Fibroblast of skin of back (primary cell): ENCODE data around the gene ZNF280B.
"Not testable (repeated sequence)": the region's sequence is repeated elsewhere in the genome, so short reads cannot be mapped to it uniquely, and the experiment has no call there.

Source experiments
- DNase-seq: peaks from one replicate; pipeline ENCODE4 v3.0.0-alpha.2; 2013

ZNF280B gene

DNA sequence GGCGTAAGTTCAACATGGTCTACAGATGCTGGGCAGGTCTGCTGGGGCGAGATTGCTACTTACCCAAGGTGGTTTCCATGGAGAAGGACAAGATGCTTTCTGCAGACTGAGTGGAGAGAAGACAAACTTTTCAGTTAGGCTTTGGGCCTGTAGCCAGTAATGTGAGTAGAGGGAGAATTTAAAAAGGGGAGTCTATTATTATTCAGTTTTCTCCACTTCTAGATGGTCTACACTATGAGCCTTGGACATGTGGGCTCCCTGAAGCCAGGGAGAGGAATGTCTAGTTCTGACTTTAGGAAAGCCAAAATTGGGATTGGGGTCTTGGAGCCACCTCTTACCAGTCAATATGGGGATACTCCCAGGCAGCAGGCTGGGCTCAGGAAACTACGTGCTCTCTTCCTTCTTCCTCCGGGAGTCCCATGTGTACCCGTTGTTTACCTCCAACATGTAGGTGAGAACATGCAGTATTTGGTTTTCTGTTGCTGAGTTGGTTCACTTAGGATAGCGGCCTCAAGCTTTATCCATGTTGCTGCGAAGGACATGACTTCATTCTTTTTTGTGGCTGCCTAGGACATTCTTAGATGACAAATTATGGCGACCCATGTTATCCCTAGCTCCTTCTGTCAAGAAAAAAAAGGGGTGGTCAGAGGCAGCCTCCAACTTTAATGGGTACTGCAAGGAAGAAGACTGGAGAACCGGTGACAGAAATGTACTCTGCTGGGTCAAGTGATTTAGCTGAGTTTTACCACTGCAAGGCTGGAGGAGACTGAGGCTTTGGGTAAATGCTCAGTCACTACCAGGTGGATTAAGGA, 26.3 kb upstream of the ZNF280B start:
- DNase-seq: no peak

DNA sequence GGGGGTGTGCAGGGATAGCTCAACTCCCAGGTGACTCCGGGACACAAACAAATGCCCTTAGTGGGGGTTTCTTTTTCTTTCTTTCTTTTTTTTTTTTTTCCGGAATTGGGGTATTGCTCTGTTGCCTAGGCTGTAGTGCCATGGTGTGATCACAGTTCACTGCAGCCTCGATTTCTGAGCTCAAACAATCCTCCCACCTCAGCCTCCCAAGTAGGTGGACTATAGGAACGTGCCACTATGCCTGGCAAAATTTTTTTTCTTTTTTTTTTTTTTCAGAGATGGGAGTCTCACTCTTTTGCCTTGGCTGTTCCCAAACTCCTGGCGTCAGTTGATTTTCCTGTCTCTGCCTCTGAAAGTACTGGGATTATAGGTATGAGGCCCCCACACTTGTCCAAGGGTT, 25.3 kb upstream of the ZNF280B start:
- no peak for DNase-seq

- no peak for DNase-seq
Observed at GRCh38 chr22:22533417-22533816, 24.9 kb upstream of the ZNF280B start.

DNA sequence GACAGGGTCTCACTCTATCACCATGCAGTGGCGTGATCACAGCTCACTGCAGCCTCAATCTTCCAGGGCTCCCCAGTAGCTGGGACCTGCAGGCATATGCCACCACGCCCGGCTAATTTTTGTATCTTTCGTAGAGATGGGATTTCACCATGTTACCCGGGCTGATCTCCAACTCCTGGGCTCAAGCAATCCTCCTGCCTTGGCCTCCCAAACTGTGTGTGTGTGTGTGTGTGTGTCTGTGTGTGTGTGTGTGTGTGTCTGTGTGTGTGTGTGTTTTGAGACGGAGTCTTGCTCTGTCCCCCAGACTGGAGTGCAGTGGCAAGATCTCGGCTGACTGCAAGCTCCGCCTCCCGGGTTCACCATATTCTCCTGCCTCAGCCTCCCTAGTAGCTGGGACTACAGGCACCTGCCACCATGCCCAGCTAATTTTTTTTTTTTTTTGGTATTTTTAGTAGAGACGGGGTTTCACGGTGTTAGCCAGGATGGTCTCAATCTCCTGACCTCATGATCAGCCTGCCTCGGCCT, 24.1 kb upstream of the ZNF280B start:
- not testable (repeated sequence) for DNase-seq

DNA sequence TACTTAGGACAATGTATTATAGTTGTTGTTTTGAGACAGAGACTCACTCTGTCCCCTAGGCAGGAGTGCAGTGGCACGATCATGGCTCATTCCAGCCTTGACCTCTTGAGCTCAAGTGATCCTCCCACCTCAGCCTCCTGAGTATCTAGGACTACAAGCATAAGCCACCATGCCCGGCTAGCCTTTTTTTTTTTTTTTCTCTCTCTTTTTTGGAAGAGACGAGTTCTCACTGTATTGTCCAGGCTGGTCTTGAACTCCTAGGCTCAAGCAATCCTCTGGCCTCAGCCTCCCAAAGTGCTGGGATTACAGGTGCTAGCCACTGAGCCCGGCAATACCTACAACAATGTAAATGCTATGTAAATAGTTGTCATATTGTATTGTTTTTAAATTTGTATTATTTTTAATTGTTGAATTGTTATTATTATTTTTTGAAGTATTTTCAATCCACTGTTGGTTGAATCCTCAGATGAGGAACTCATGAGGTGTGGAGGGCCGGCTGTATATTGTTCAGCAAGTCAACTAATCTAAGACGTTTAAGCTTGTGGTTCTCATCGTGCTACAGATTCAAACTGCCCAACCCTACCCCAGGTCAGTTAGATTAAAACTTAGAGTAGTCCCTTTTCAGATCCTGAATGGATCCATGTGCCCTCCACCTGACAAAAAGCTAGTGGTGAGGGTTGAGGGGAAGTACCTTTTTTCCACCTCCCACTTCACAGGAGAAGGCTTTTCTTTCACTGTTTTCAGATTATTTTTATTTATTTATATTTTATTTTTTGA, 23.4 kb upstream of the ZNF280B start:
- DNase-seq: no peak

GRCh38 chr22:22528780-22529179, 20.2 kb upstream of the ZNF280B start:
- DNase-seq: no peak

- DNase-seq: no peak
Observed at GRCh38 chr22:22527312-22527711, 18.8 kb upstream of the ZNF280B start.

GRCh38 chr22:22526125-22526912, 17.8 kb upstream of the ZNF280B start:
- DNase-seq: no peak

GRCh38 chr22:22523494-22523893, 15.0 kb upstream of the ZNF280B start:
- no peak for DNase-seq

DNA sequence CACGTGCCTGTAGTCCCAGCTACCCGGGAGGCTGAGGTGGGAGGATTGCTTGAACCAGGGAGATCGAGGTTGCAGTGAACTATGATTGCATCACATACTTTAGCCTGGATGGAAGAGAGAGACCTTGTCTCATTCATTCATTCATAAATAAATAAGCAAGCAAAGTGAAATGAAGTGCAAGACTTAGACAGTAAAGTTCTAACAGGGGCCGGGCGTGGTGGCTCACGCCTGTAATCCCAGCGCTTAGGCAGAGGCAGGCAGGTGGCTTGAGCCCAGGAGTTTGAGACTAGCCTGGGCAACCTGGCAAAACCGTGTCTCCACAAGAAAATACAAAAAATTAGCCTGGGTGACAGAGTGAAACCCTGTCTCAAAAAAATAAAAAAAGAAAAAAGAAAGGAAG, 13.1 kb upstream of the ZNF280B start:
- no peak for DNase-seq

- DNase-seq: no peak
Observed at GRCh38 chr22:22520667-22521602, 12.4 kb upstream of the ZNF280B start.

GRCh38 chr22:22520020-22520656, 11.6 kb upstream of the ZNF280B start, which contains the start of gene ZNF280A:
Gene ZNF280A (minus strand): TSS chr22:22520270. CDS start chr22:22515630, 4,640 bp downstream.
- DNase-seq: peak; percentile 3

- DNase-seq: no peak
Observed at GRCh38 chr22:22519591-22519990, 11.0 kb upstream of the ZNF280B start.

DNA sequence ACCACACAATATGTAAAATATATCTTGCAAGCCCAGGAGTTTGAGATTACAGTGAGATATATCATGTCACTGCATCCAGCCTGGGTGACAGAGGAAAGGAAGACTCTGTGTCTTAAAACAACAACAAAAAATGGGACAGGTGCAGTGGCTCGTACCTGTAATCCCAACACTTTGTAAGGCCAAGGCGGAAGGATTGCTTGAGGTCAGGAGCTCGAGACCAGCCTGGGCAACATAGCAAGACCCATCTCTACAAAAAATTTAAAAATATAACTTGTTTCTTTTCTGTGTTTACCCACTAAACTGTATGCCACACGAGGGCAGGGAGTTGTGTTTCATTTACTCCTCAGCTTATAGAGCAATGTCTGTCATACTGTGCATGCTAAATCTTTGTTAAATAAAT, 8.4 kb upstream of the ZNF280B start:
- no peak for DNase-seq

DNA sequence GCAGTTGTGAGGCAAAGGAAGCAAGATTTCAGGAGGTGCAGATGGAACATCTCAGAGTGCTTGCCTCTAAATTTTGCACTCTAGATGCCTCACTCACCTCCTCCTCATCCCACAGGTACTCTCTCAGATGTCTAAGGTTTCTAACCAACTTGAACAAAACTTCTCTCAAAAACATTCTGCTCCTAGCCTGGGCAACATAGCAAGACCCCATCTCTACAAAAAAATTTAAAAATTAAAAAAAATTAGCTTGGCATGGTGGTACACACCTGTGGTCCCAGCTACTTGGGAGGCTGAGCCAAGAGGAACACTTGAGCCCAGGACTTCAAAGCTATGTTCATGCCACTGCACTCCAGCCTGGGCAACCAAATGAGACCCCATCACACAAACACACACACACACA, 7.3 kb upstream of the ZNF280B start:
- no peak for DNase-seq

DNA sequence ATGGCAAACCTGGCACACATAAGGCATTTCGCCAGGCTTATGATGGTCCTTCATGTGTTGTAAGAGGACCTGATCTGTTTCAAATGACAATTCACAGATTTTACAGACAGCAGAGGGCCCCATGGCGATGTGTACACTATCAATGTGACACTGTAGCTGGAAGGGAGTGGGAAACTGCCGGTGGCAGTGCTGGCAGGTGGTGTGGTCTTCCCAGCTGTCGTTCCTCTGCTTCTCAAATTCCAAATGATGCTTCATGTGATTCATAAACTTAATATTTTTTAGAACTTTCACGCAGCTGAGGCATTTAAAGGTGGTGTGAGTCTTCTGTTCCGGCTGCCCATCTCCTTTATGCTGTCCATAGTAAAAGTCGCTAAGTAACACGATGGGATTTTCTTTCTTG, 5.9 kb upstream of the ZNF280B start:
- DNase-seq: not testable (repeated sequence)

GRCh38 chr22:22513619-22514018, 5.1 kb upstream of the ZNF280B start:
- no peak for DNase-seq

DNA sequence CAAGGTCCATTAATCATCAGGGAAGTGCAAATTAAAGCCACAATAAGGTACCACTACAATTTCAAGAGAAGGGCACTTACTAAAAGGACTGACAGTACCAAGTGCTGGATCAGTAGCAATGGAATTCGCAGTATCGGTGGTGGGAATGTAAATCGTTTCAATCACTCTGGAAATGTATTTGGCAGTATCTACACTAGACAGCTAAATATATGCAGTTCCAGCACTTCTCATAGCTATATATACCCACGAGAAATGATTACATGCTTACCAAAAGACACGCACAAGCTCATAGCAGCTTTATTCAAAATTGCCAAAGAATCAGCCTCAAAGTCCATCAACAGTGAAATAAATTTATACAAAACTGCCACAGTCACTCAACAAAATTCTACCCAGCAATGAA, 4.4 kb upstream of the ZNF280B start:
- no peak for DNase-seq

- not testable (repeated sequence) for DNase-seq
Observed at GRCh38 chr22:22510833-22511232, 2.3 kb upstream of the ZNF280B start.

- DNase-seq: not testable (repeated sequence)
Observed at GRCh38 chr22:22509912-22510311, 1.4 kb upstream of the ZNF280B start.

- DNase-seq: no peak
Observed at GRCh38 chr22:22507743-22508273, 734 bp downstream of the ZNF280B start.
